H1 (cell line): ENCODE measurements around the gene RAET1G. TPM values are rescaled to one million over a fixed set of nuclear protein-coding genes. Genes with fewer than 3 reads are reported as not detected.

Experiments used
- CREB1 ChIP-seq: IDR thresholded peaks from 2 replicates; pipeline ENCODE4 v1.6.1; 2012; ENCODE audit warnings: inconsistent platforms
- SIX5 ChIP-seq: IDR thresholded peaks from 2 replicates; pipeline ENCODE4 v1.6.1; 2011; ENCODE audit warnings: mild to moderate bottlenecking, low read depth, low read length
- polyA plus RNA-seq, 7 experiments: library from polyadenylated mRNA; depleted of rRNA in 3 of 7; stranded (reverse) in 5 of 7; unstranded in 2 of 7; fragments of >200 nt in 5 of 7; fragments of 200-250 nt in 2 of 7; gene quantifications; 1 replicate in 5 of 7; 2 replicates in 1 of 7; 4 replicates in 1 of 7; pipeline versions ENCODE4 v1.2.1 to v1.2.3, GENCODE V29; 2011 to 2013; ENCODE audit warnings: missing spikeins in 2 of 7, mixed read lengths in 2 of 7
- total RNA-seq: library from RNA; stranded (reverse); fragmentation: NEBNext Ultra II Directional; extraction: Animal tissue kit (Norgen Biotek cat#: 25700); gene quantifications from 2 replicates; pipeline ENCODE4 v1.2.1, GENCODE V29; 2021

The RAET1G gene
- total and polyA plus RNA-seq, 2 of the 8 experiments (the other 6 are each of a cell fraction or from before 2014, with no cell fraction given): 0.08 TPM; not detected in 1

DNA sequence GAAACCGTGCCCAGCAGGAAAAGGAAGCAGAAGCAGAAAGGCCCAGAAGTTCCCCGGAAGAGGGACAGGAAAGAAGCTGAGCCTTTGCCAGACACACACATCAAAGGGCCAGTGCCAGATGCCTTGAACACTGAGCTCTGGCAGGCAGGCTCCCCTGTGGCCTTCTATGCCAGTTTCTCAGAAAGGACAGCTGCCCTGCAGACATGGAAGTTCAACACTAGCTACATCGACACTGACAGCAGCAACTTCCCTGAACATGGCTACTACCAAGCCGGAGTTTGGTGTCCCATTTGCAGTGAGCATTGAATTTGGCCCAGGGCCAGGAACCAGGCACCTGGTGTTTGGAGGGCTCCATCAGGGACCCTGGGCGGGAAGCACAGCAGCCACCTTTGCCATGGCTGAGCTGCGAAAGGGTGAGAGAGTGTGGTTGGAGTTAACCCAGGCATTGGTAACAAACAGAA is 17.0 kb downstream of the RAET1G start (continued):
- TF ChIP-seq SIX5 (no peak), CREB1 (no peak)
